Stimulated activated CD4-positive, alpha-beta T cell treated with anti-CD3 and anti-CD28 coated beads, Interleukin-1b, Interleukin-23, amount 100 ng/mL, for 4 hours (primary cell): Measurements from ENCODE around the gene TGDS.
"Not testable (repeated sequence)": the region's sequence is repeated elsewhere in the genome, so short reads cannot be mapped to it uniquely, and the experiment has no call there.

ENCODE experiments used
- DNase-seq, 2 donors: peaks; one replicate each; pipeline ENCODE4 v3.0.0-alpha.2; 2020; ENCODE audit warnings: low read depth in 2 of 2

The TGDS gene

GRCh38 chr13:94595950-94596574 lies at the start of gene TGDS:
Gene TGDS (minus strand): TSS chr13:94596152. CDS start chr13:94596136, 16 bp downstream.
- DNase-seq: peak; percentile 69 to 77

GRCh38 chr13:94641409-94641941 lies 45.5 kb upstream of the TGDS start:
- DNase-seq: no peak

GRCh38 chr13:94640721-94641120 lies 44.8 kb upstream of the TGDS start:
- DNase-seq: no peak

GRCh38 chr13:94637677-94638076 lies 41.7 kb upstream of the TGDS start:
- DNase-seq: not testable (repeated sequence)

GRCh38 chr13:94636942-94637578 lies 41.1 kb upstream of the TGDS start:
- DNase-seq: no peak

GRCh38 chr13:94636096-94636495 lies 40.1 kb upstream of the TGDS start:
- not testable (repeated sequence) for DNase-seq

GRCh38 chr13:94632226-94632980 lies 36.5 kb upstream of the TGDS start:
- no peak for DNase-seq

GRCh38 chr13:94630858-94631257 lies 34.9 kb upstream of the TGDS start:
- DNase-seq: no peak

GRCh38 chr13:94623316-94623715 lies 27.4 kb upstream of the TGDS start:
- DNase-seq: no peak

- DNase-seq: no peak
These were observed 26.4 kb upstream of the TGDS start for GRCh38 chr13:94622344-94622743.

GRCh38 chr13:94620286-94620896 lies 24.4 kb upstream of the TGDS start:
- DNase-seq: no peak

GRCh38 chr13:94617389-94618000 lies 21.5 kb upstream of the TGDS start:
- DNase-seq: peak in 1 of 2 donors; percentile 50

- no peak for DNase-seq
These were observed 17.1 kb upstream of the TGDS start for GRCh38 chr13:94613051-94613450.

- no peak for DNase-seq
These were observed 16.1 kb upstream of the TGDS start for GRCh38 chr13:94612050-94612449.

- no peak for DNase-seq
These were observed 14.5 kb upstream of the TGDS start for GRCh38 chr13:94610475-94610874.

- DNase-seq: no peak
These were observed 13.2 kb upstream of the TGDS start for GRCh38 chr13:94609196-94609595.

- no peak for DNase-seq
These were observed 12.6 kb upstream of the TGDS start for GRCh38 chr13:94608586-94608985.

- DNase-seq: no peak
These were observed 12.0 kb upstream of the TGDS start for GRCh38 chr13:94607939-94608338.

GRCh38 chr13:94607056-94607455 lies 11.1 kb upstream of the TGDS start:
- no peak for DNase-seq

- DNase-seq: no peak
These were observed 6.5 kb upstream of the TGDS start for GRCh38 chr13:94602467-94602866.
